GM18951 (cell line): ENCODE data around the gene CTSC.

Source experiments
- POLR2A ChIP-seq: IDR thresholded peaks from 4 replicates; pipeline ENCODE4 v1.6.1; 2011; ENCODE audit warnings: mild to moderate bottlenecking; ENCODE audit not compliant: insufficient read length, insufficient read depth; ENCODE audit errors: extremely low read depth
- in situ Hi-C: fragments of 300-500 bp; cut with MboI; formaldehyde crosslinking; loops from one replicate; pipeline ENCODE4 v1.12.0; 2022; ENCODE audit warnings: low sequenced_read_pairs, mixed read lengths, inconsistent platforms; ENCODE audit not compliant: unreplicated experiment

The CTSC gene

GRCh38 chr11:88301488-88302140, 35.9 kb downstream of the CTSC start:
- in situ Hi-C loops: no loop called here
- no peak for TF ChIP-seq POLR2A

- no peak for TF ChIP-seq POLR2A
- in situ Hi-C loops: no loop called here
These were observed 36.5 kb downstream of the CTSC start for GRCh38 chr11:88300888-88301487.

- no peak for TF ChIP-seq POLR2A
- in situ Hi-C loops: no loop called here
These were observed 39.7 kb downstream of the CTSC start for GRCh38 chr11:88297863-88298262.

GRCh38 chr11:88297421-88297820, 40.1 kb downstream of the CTSC start:
- in situ Hi-C loops: no loop called here
- TF ChIP-seq POLR2A: no peak

GRCh38 chr11:88295028-88295427, 42.5 kb downstream of the CTSC start:
- TF ChIP-seq POLR2A: no peak
- in situ Hi-C loops: no loop called here

- TF ChIP-seq POLR2A: no peak
- in situ Hi-C loops: no loop called here
These were observed 43.6 kb downstream of the CTSC start for GRCh38 chr11:88293931-88294330.

- in situ Hi-C loops: no loop called here
- TF ChIP-seq POLR2A: no peak
These were observed 45.2 kb downstream of the CTSC start for GRCh38 chr11:88292171-88292843.

GRCh38 chr11:88288560-88288959, 49.0 kb downstream of the CTSC start:
- in situ Hi-C loops: no loop called here
- TF ChIP-seq POLR2A: no peak

GRCh38 chr11:88284336-88285050, 53.0 kb downstream of the CTSC start:
- in situ Hi-C loops: no loop called here
- TF ChIP-seq POLR2A: no peak

GRCh38 chr11:88282747-88283515, 54.6 kb downstream of the CTSC start:
- no peak for TF ChIP-seq POLR2A
- in situ Hi-C loops: no loop called here

GRCh38 chr11:88281317-88281712, 56.2 kb downstream of the CTSC start:
- in situ Hi-C loops: no loop called here
- no peak for TF ChIP-seq POLR2A

GRCh38 chr11:88280673-88281316, 56.7 kb downstream of the CTSC start:
- in situ Hi-C loops: no loop called here

More at GRCh38 chr11:88280673-88281316, 56.7 kb downstream of the CTSC start:
- no peak for TF ChIP-seq POLR2A
